ENCODE results near the gene STPG4.
A peak's percentile ranks its signal among the peaks of the same experiment; 100 is the strongest.

Gene STPG4

DNA sequence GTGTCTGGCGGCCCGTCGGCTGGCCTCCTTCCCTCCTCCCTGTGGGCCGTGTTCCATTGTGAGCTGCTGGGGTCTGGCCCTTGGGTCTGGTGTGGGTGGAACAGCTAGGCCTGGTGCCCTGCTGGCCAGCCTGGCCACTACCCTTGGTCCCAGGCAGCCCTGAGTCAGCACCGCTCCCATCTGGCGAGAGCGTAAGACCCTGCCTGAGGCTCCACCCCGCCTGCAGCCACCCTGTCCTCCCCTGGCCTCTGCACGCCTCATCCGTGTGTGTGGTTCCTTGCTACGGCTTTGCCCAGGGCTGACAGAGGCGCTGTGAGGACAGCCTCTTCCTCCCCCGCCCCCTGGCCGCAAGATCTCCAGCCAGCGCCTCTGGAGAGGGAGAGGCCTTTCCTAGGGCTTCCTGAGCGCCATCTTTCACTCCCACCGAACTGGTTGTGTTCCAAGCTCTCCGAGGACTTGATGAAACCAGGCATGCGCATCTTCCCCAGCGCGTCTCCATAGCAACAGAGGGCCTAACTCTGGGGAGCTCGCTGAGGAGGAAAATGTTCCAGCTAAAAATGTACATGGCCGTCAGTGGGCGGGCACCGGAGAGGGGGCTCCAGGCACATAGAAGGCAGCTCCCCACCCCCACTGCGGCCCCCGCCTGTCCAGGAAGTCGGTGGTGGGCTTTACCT lies 83.0 kb downstream of the STPG4 start:
- no peaks in the 10 kb centered on the region for H3K9me3 Mint-ChIP-seq
- H3K4me1 Mint-ChIP-seq, result peaks cover 94% of the 10 kb centered on the region
- no peaks in the 10 kb centered on the region for H3K36me3 Mint-ChIP-seq (ENCODE audit: low read depth)
- TF ChIP-seq, protein P1, sequence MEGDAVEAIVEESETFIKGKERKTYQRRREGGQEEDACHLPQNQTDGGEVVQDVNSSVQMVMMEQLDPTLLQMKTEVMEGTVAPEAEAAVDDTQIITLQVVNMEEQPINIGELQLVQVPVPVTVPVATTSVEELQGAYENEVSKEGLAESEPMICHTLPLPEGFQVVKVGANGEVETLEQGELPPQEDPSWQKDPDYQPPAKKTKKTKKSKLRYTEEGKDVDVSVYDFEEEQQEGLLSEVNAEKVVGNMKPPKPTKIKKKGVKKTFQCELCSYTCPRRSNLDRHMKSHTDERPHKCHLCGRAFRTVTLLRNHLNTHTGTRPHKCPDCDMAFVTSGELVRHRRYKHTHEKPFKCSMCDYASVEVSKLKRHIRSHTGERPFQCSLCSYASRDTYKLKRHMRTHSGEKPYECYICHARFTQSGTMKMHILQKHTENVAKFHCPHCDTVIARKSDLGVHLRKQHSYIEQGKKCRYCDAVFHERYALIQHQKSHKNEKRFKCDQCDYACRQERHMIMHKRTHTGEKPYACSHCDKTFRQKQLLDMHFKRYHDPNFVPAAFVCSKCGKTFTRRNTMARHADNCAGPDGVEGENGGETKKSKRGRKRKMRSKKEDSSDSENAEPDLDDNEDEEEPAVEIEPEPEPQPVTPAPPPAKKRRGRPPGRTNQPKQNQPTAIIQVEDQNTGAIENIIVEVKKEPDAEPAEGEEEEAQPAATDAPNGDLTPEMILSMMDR (IDR thresholded peaks at IDR 0.05), result no peak
- peak overlapping the region; percentile 97 for H3K27ac Mint-ChIP-seq
- peak; percentile 44 for DNase-seq
- peaks cover 3% of the 10 kb centered on the region for H3K27me3 Mint-ChIP-seq (ENCODE audit: low read depth, poor library complexity)
- H3K4me3 Mint-ChIP-seq, result peak overlapping the region; percentile 50

DNA sequence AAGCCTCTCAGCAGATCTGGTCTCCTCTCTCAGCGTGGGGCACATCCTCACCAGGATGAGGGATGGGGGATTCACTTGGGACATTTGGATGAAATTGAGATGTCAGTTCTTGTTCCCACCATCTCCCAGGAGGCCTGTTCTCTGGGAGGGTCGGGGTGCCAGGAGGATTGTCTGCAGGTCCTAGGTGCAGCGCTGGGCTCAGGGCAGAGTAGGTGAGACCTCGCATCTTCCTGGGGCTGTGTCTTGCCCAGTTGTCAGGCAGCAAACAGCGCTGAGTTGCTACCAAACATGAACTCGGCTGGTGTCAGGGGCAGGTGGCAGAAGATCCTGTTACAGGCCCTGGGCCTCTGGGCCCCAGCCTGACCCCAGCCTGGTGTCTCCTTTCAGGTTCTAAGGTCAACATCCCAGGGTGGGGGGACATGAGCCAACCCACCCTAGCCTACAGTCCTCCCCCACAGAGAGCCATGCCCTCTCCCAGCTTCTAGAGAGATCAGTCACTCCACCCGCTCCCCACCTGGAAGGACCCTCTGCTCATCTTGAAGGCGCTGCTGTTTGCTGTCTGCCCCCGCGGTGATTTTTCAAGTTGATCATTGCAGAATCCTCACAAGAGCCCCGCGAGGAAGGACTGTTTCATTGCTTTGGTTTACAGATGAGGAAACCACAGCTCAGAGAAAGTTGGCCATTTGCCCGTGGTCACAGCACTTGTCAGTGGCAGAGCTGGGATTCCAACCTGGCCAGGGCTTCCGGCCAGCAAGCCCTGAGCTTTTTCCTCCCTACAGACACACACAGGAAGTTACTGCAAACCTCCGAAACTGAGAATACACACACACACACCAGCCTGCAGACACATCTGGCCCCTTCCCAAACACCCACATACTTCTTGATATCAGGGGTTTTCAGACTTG lies 83.9 kb downstream of the STPG4 start:
- TF ChIP-seq, protein P1 (IDR thresholded peaks at IDR 0.05), result no peak
- Mint-ChIP-seq H3K27me3 (ENCODE audit: low read depth, poor library complexity) (peaks cover 3% of the 10 kb centered on the region), H3K4me3 (peak overlapping the region; percentile 50), H3K36me3 (ENCODE audit: low read depth) (no peaks in the 10 kb centered on the region), H3K27ac (peak overlapping the region; percentile 97), H3K9me3 (no peaks in the 10 kb centered on the region), H3K4me1 (peaks cover 85% of the 10 kb centered on the region)
- DNase-seq, result peak; percentile 33

DNA sequence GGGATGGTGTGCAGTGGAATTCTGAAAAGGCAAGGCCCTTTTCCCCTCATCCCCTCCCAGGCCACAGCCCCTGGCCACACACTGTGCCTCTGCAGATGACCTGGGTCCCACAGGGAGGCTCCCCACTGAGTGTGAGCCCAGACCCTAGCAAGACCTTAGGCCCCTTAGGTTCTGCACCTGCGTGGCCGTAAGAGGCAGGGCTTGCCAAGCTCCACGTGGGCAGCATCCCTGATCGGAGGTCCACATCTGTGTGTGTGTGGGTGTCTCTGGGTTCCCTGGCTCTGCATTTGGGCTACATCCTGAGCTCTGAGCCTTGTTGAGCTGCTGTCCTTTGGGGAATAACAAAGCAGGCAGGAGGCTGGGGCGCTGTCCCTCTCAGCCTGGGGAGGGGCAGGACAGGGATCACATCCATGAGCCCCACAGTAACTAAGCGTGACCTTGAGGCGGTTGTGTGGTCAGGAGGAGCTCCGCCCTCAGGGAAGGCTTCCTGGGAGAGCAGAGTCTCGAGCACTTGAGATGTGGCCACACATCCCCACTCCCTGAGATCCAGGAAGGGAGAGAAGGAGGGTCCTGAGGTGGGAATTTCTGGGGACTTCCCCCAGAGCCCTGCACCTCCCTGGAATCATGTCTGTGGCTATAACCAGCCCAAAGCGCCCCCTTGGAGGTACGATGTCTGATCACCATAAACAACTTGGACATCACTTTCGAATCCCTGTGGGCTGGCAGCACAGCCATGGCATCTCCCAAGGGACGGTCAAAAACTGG lies 84.8 kb downstream of the STPG4 start:
- peak overlapping the region; percentile 97 for H3K27ac Mint-ChIP-seq
- peaks cover 85% of the 10 kb centered on the region for H3K4me1 Mint-ChIP-seq
- no peaks in the 10 kb centered on the region for H3K9me3 Mint-ChIP-seq
- peaks cover 1% of the 10 kb centered on the region for H3K27me3 Mint-ChIP-seq (ENCODE audit: low read depth, poor library complexity)
- H3K36me3 Mint-ChIP-seq (ENCODE audit: low read depth), result no peaks in the 10 kb centered on the region
- H3K4me3 Mint-ChIP-seq, result no peak overlapping the region
- no peak for DNase-seq
- TF ChIP-seq, protein P1 (IDR thresholded peaks at IDR 0.05), result no peak

DNA sequence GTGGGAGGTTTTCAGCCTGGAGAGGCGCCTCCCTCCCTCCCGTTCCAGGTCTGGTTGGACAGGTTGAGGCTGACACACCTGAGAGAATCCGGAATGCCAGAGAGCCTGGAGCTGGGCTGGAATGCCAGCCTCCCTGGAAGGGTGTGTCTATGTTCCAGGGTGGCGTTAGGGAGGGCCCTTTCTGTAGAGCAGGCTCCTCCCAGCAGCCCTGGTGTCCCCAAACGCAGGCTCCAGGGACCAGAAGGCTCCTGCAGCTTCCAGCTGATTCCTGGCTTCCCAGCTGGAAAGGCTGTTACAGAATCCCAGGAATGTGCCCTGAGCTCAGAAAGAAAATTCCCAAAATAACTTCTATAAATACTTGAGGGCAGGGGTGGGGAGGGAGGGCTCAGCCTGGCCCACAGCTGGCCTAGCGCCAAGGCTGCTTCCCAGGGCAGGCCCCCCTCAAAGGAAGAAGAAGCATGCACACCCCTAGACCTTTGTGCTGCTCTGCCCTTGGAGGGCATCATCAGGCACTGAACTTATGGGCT lies 85.4 kb downstream of the STPG4 start:
- H3K4me3 Mint-ChIP-seq, result no peak overlapping the region
- H3K4me1 Mint-ChIP-seq, result peaks cover 85% of the 10 kb centered on the region
- no peak overlapping the region for H3K27ac Mint-ChIP-seq
- H3K36me3 Mint-ChIP-seq (ENCODE audit: low read depth), result peaks cover under 1% of the 10 kb centered on the region
- DNase-seq, result peak; percentile 42
- no peaks in the 10 kb centered on the region for H3K27me3 Mint-ChIP-seq (ENCODE audit: low read depth, poor library complexity)
- TF ChIP-seq, protein P1 (IDR thresholded peaks at IDR 0.05), result no peak
- H3K9me3 Mint-ChIP-seq, result no peaks in the 10 kb centered on the region

DNA sequence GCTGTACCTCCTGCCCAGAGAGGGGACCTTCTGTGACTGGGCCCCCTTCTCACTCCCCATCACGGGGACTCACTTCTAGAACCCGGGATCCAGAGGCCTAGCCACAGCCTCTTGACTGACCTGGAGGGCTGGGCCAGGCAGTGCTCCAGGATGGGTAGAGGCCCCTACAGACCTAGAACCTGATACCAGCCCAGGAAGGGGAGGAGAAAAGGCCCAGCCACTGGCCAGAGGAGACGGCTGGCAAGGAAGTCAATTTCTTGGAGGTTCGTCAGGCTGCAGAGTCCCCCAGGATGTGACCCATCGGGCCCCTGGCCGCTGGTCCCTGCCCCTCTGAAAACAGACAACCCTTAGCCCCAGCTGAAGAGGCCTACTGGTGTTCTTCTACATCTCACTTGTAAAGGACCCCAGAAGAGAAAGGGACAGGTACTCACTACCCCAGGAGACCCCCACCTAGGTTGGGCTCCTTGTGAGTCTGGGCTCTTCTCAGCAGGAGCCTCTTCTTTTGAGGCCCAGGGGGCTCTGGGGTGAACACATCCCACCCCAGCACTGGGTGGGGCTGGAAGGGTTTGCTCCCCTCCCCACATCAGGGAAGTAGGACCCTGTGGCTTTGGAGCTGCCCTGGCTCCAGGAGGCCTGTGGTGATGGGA lies 86.0 kb downstream of the STPG4 start:
- Mint-ChIP-seq H3K27ac (no peak overlapping the region), H3K4me3 (no peak overlapping the region), H3K9me3 (no peaks in the 10 kb centered on the region), H3K36me3 (ENCODE audit: low read depth) (peaks cover 6% of the 10 kb centered on the region), H3K4me1 (peaks cover 85% of the 10 kb centered on the region), H3K27me3 (ENCODE audit: low read depth, poor library complexity) (no peaks in the 10 kb centered on the region)
- TF ChIP-seq, protein P1 (IDR thresholded peaks at IDR 0.05), result no peak
- DNase-seq, result no peak
